Measurements from ENCODE around the gene NMNAT2. TPM values are rescaled to one million over a fixed set of nuclear protein-coding genes. Genes with fewer than 3 reads are reported as not detected.
A peak's percentile ranks its signal among the peaks of the same experiment; 100 is the strongest.

Gene NMNAT2
- total and polyA plus RNA-seq, 9 donors, result 0.24 to 2.5 (median 0.77) TPM; not detected in 1

DNA sequence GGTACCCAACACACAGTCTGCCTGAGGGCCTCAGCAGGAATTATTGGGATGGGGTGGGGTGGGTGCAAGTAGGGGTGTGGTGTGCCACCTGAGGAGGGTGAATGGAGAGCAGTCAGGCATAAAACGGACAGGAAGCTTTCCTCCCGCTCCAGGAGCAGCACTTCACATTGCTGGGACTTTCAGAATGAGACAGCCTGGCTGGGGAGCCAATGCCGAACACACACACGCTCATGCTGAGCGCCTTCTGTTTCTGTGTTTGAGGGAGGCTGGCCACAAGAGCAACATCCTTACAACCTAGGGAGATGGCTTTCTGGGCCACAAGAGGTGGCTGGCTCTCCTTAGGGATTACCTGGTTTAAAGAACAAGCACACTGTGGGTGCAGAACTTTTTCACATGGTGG, 134.1 kb downstream of the NMNAT2 start:
- H3K27me3 ChIP-seq, result no peaks in the 10 kb centered on the region
- TF ChIP-seq EP300 (IDR thresholded peaks at IDR 0.05) (no peak), CTCF (IDR thresholded peaks at IDR 0.05) (no peak), POLR2A (IDR thresholded peaks at IDR 0.05) (no peak)
- 95 to 97% (median 96%) methylated on average over 5 of the region's 5 CpGs for WGBS, 3 donors
- H3K4me3 ChIP-seq, result no peak overlapping the region
- intact Hi-C loops (cut with DNase I), result loop anchor here in 1 of 4 donors (5.0 kb wide), 2 partner anchors 33 to 322 kb away; no protein-coding TSS in a partner anchor
- no peak for DNase-seq
- H3K4me1 ChIP-seq (ENCODE audit: insufficient read depth), result peaks cover 19% of the 10 kb centered on the region
- H3K9me3 ChIP-seq, result no peaks in the 10 kb centered on the region
- no peaks in the 10 kb centered on the region for H3K36me3 ChIP-seq
- H3K27ac ChIP-seq, result no peak overlapping the region

- WGBS, 3 donors, result 60 to 72% (median 68%) methylated on average over 5 of the region's 5 CpGs
These were observed 134.9 kb downstream of the NMNAT2 start for GRCh38 chr1:183283286-183283685.

GRCh38 chr1:183282101-183282855, 135.9 kb downstream of the NMNAT2 start:
- Histone ChIP-seq H3K27me3 (no peaks in the 10 kb centered on the region), H3K4me1 (ENCODE audit: insufficient read depth) (peaks cover 13% of the 10 kb centered on the region), H3K36me3 (no peaks in the 10 kb centered on the region), H3K27ac (peak overlapping the region; percentile 22 to 32), H3K9me3 (no peaks in the 10 kb centered on the region), H3K4me3 (no peak overlapping the region)
- 55 to 61% (median 61%) methylated on average over 9 of the region's 9 CpGs for WGBS, 3 donors
- DNase-seq, result peak in 1 of 5 donors; percentile 42
- intact Hi-C loops (cut with DNase I), result loop anchor here in 2 of 4 donors (2.0 to 5.0 kb wide), 3 partner anchors 35 to 320 kb away; no protein-coding TSS in a partner anchor
- TF ChIP-seq CTCF (IDR thresholded peaks at IDR 0.05) (no peak), POLR2A (IDR thresholded peaks at IDR 0.05) (no peak), EP300 (IDR thresholded peaks at IDR 0.05) (no peak)

More at GRCh38 chr1:183283286-183283685, 134.9 kb downstream of the NMNAT2 start:
- H3K4me1 ChIP-seq (ENCODE audit: insufficient read depth), result peaks cover 19% of the 10 kb centered on the region
- H3K36me3 ChIP-seq, result no peaks in the 10 kb centered on the region
- no peak overlapping the region for H3K27ac ChIP-seq
- no peak for DNase-seq
- TF ChIP-seq EP300 (IDR thresholded peaks at IDR 0.05), result no peak
- no peak for TF ChIP-seq CTCF (IDR thresholded peaks at IDR 0.05)
- no peak for TF ChIP-seq POLR2A (IDR thresholded peaks at IDR 0.05)
- H3K9me3 ChIP-seq, result no peaks in the 10 kb centered on the region
- intact Hi-C loops (cut with DNase I), result loop anchor here in 2 of 4 donors (2.0 to 5.0 kb wide), 3 partner anchors 34 to 321 kb away; no protein-coding TSS in a partner anchor
- H3K27me3 ChIP-seq, result no peaks in the 10 kb centered on the region
- no peak overlapping the region for H3K4me3 ChIP-seq

DNA sequence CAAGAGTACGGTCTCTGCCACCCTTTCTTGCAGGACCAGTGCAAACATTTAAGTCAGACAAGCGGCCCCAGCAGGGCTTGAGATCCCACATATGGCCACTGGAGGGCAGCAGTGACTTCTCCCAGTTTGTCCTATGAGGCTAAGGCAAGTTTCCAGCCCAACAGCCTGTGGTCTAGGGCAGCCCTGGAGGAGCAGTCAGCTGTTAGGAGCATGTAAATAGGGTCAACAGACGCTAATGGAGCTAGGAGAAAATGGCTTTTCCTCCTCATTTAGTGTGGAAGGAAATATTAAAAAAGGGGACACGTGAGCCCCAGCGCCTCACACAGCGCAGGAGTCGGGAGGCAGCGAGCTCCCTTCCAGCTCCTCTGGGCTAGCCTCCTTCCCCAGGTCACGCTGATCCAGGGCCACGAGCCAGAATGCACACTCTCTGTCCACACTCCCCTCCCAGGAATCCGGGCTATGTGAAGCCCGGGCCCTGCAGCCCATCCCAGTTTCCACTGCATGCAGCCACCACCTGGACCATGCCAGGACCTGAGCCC, 136.6 kb downstream of the NMNAT2 start:
- peaks cover 7% of the 10 kb centered on the region for H3K4me1 ChIP-seq (ENCODE audit: insufficient read depth)
- intact Hi-C loops (cut with DNase I), result loop anchor here in 3 of 4 donors (2.0 to 5.0 kb wide), 4 partner anchors 35 to 319 kb away; no protein-coding TSS in a partner anchor

More for the DNA sequence above, 136.6 kb downstream of the NMNAT2 start:
- H3K36me3 ChIP-seq, result no peaks in the 10 kb centered on the region
- no peaks in the 10 kb centered on the region for H3K9me3 ChIP-seq
- no peak overlapping the region for H3K4me3 ChIP-seq
- WGBS, 3 donors, result 4 to 6% (median 4%) methylated on average over 12 of the region's 12 CpGs
- H3K27ac ChIP-seq, result peak overlapping the region; percentile 22 to 32
- TF ChIP-seq POLR2A (IDR thresholded peaks at IDR 0.05) (no peak), CTCF (IDR thresholded peaks at IDR 0.05) (peak; percentile 84 to 98 (median 91)), EP300 (IDR thresholded peaks at IDR 0.05) (no peak)
- no peaks in the 10 kb centered on the region for H3K27me3 ChIP-seq
- DNase-seq, result peak; percentile 90 to 95 (median 93)

Data from ovary (tissue), 9 donors.